HepG2 (cell line): ENCODE measurements around the gene CMIP. TPM values are rescaled to one million over a fixed set of nuclear protein-coding genes. Genes with fewer than 3 reads are reported as not detected.
A peak's percentile ranks its signal among the peaks of the same experiment; 100 is the strongest.

Source experiments
- ARID2 ChIP-seq: sonication (generic); formaldehyde crosslinking; IDR thresholded peaks from 2 replicates; pipeline ENCODE4 v1.8.1; 2022; ENCODE audit warnings: mild to moderate bottlenecking, missing genetic modification reagents, borderline replicate concordance
- ELF3 ChIP-seq: IDR thresholded peaks from 2 replicates; pipeline ENCODE4 v1.6.1; 2016; ENCODE audit warnings: missing genetic modification reagents, missing compliant biosample characterization
- KDM2A ChIP-seq: sonication (generic); formaldehyde crosslinking; IDR thresholded peaks from 2 replicates; pipeline ENCODE4 v1.4.0; 2020; ENCODE audit warnings: low read depth, missing genetic modification reagents, borderline replicate concordance
- KDM5A ChIP-seq: fragments of 200-600 bp; sonication (generic); IDR thresholded peaks from 2 replicates; pipeline ENCODE4 v1.7.0; 2018; ENCODE audit warnings: antibody characterized with exemption, mild to moderate bottlenecking, low read length, borderline replicate concordance
- ZNF282 ChIP-seq: fragments of 450-650 bp; IDR thresholded peaks from 2 replicates; pipeline ENCODE4 v1.6.1; 2018; ENCODE audit not compliant: partially characterized antibody
- ZNF343 ChIP-seq: sonication (generic); formaldehyde crosslinking; IDR thresholded peaks from 2 replicates; pipeline ENCODE4 v1.4.0; 2020; ENCODE audit warnings: mild to moderate bottlenecking, missing genetic modification reagents
- ZNF430 ChIP-seq: sonication (generic); formaldehyde crosslinking; IDR thresholded peaks from 2 replicates; pipeline ENCODE4 v1.9.0; 2021; ENCODE audit warnings: mild to moderate bottlenecking, missing genetic modification reagents
- ZSCAN20 ChIP-seq: sonication (generic); formaldehyde crosslinking; IDR thresholded peaks from 2 replicates; pipeline ENCODE4 v1.4.0; 2020; ENCODE audit warnings: missing genetic modification reagents, mild to moderate bottlenecking, borderline replicate concordance
- polyA plus RNA-seq, 8 experiments: library from polyadenylated mRNA; depleted of rRNA in 3 of 8; stranded (reverse) in 7 of 8; unstranded in 1 of 8; fragments of >200 nt; fragmentation: Illumina TruSeq in 4 of 8; extraction: Trizol in 4 of 8; gene quantifications; 2 replicates each; pipeline versions ENCODE4 v1.2.1 to v1.2.3, GENCODE V29; 2011 to 2016; ENCODE audit warnings: low read depth in 4 of 8, missing spikeins in 1 of 8, mixed read lengths in 1 of 8; ENCODE audit not compliant: insufficient read depth in 1 of 8
- total RNA-seq, 5 experiments: library from RNA; depleted of rRNA; stranded (reverse); fragments of >200 nt; fragmentation: Illumina TruSeq; extraction: Trizol; gene quantifications; 2 replicates each; pipeline ENCODE4 v1.2.3, GENCODE V29; 2016; ENCODE audit warnings: low read depth in 1 of 5
- TF ChIP-seq, protein P1 (sequence below): sonication (generic); formaldehyde crosslinking; IDR thresholded peaks from 2 replicates; pipeline ENCODE4 v1.4.0; 2020; ENCODE audit warnings: mild to moderate bottlenecking, missing genetic modification reagents
- TF ChIP-seq, protein P2 (sequence below): sonication (generic); formaldehyde crosslinking; IDR thresholded peaks from 2 replicates; pipeline ENCODE4 v1.4.0; 2020; ENCODE audit warnings: mild to moderate bottlenecking, missing genetic modification reagents, borderline replicate concordance
- TF ChIP-seq, protein P3 (sequence below): sonication (generic); formaldehyde crosslinking; IDR thresholded peaks from 2 replicates; pipeline ENCODE4 v1.4.0; 2020; ENCODE audit warnings: low read depth, missing genetic modification reagents

Gene CMIP
- total and polyA plus RNA-seq, 2 of the 13 experiments (the other 11 are each of a cell fraction or from before 2014, with no cell fraction given) = 10.9 to 18.1 TPM

DNA sequence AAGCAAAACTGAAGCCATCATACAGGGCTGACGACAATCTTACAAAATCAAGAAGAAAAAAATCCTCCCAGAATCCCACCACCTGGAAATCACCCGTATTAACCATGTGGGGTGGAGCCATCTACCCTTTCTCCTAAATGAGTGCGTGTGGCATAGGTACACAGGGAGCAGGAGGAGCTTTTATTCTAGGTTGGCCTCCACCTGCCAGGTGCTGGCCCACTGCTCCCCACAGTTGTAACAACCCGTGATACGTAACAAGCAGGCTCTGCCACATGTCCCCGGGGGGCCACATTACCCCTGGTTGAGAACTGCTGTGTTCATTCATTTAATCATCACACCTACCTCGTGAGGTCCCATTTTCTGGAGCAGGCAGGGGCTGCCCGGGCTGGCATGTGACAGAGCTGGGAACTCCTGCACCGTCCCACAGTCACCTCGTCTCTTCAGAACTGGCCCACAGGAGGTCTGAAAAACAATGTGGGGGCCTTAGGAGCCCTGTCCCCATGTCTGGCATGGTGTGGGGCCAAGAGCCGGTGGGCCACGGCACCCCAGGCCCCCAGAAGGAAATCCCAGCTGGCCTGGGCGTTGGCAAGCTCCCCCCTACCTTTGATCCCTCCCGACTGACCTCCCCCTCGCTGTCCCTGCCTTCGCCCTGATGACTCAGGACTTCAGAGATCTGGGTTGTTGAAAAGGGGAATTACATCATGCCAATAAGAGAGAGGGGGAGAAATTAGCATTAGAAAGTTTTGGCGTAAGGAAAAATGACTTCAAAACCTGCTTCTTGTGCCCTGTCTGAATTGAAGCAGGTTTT is 12.9 kb downstream of the CMIP start (continued):
- no peak for TF ChIP-seq ARID2 (CRISPR knock-in tag)
- 0 out of 2 replicates have a peak, but pooled peaks have one; percentile 18 for TF ChIP-seq KDM2A (CRISPR knock-in tag)
- peak; percentile 67; the same call in 1 of the 2 replicates for TF ChIP-seq ZNF430 (CRISPR knock-in tag)
- no peak for TF ChIP-seq ZSCAN20 (CRISPR knock-in tag)
- TF ChIP-seq ELF3 (CRISPR knock-in tag) = peak; percentile 63
- TF ChIP-seq, protein P1, sequence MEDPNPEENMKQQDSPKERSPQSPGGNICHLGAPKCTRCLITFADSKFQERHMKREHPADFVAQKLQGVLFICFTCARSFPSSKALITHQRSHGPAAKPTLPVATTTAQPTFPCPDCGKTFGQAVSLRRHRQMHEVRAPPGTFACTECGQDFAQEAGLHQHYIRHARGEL (CRISPR knock-in tag) = no peak
- TF ChIP-seq, protein P2, sequence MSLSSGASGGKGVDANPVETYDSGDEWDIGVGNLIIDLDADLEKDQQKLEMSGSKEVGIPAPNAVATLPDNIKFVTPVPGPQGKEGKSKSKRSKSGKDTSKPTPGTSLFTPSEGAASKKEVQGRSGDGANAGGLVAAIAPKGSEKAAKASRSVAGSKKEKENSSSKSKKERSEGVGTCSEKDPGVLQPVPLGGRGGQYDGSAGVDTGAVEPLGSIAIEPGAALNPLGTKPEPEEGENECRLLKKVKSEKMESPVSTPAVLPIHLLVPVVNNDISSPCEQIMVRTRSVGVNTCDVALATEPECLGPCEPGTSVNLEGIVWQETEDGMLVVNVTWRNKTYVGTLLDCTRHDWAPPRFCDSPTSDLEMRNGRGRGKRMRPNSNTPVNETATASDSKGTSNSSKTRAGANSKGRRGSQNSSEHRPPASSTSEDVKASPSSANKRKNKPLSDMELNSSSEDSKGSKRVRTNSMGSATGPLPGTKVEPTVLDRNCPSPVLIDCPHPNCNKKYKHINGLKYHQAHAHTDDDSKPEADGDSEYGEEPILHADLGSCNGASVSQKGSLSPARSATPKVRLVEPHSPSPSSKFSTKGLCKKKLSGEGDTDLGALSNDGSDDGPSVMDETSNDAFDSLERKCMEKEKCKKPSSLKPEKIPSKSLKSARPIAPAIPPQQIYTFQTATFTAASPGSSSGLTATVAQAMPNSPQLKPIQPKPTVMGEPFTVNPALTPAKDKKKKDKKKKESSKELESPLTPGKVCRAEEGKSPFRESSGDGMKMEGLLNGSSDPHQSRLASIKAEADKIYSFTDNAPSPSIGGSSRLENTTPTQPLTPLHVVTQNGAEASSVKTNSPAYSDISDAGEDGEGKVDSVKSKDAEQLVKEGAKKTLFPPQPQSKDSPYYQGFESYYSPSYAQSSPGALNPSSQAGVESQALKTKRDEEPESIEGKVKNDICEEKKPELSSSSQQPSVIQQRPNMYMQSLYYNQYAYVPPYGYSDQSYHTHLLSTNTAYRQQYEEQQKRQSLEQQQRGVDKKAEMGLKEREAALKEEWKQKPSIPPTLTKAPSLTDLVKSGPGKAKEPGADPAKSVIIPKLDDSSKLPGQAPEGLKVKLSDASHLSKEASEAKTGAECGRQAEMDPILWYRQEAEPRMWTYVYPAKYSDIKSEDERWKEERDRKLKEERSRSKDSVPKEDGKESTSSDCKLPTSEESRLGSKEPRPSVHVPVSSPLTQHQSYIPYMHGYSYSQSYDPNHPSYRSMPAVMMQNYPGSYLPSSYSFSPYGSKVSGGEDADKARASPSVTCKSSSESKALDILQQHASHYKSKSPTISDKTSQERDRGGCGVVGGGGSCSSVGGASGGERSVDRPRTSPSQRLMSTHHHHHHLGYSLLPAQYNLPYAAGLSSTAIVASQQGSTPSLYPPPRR (CRISPR knock-in tag) = peak; percentile 56; the same call in 1 of the 2 replicates
- no peak for TF ChIP-seq ZNF282
- no peak for TF ChIP-seq ZNF343 (CRISPR knock-in tag)
- TF ChIP-seq, protein P3, sequence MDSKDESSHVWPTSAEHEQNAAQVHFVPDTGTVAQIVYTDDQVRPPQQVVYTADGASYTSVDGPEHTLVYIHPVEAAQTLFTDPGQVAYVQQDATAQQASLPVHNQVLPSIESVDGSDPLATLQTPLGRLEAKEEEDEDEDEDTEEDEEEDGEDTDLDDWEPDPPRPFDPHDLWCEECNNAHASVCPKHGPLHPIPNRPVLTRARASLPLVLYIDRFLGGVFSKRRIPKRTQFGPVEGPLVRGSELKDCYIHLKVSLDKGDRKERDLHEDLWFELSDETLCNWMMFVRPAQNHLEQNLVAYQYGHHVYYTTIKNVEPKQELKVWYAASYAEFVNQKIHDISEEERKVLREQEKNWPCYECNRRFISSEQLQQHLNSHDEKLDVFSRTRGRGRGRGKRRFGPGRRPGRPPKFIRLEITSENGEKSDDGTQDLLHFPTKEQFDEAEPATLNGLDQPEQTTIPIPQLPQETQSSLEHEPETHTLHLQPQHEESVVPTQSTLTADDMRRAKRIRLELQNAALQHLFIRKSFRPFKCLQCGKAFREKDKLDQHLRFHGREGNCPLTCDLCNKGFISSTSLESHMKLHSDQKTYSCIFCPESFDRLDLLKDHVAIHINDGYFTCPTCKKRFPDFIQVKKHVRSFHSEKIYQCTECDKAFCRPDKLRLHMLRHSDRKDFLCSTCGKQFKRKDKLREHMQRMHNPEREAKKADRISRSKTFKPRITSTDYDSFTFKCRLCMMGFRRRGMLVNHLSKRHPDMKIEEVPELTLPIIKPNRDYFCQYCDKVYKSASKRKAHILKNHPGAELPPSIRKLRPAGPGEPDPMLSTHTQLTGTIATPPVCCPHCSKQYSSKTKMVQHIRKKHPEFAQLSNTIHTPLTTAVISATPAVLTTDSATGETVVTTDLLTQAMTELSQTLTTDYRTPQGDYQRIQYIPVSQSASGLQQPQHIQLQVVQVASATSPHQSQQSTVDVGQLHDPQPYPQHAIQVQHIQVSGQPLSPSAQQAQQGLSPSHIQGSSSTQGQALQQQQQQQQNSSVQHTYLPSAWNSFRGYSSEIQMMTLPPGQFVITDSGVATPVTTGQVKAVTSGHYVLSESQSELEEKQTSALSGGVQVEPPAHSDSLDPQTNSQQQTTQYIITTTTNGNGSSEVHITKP = 0 out of 2 replicates have a peak, but pooled peaks have one; percentile 46
- TF ChIP-seq KDM5A = no peak
